Measurements from ENCODE around the gene CFAP161.
A peak's percentile ranks its signal among the peaks of the same experiment; 100 is the strongest.

Gene CFAP161

GRCh38 chr15:81093961-81094360 lies 40.1 kb upstream of the CFAP161 start:
- peaks cover 2 to 43% (median 16%) of the 10 kb centered on the region in 5 donors for H3K4me1 ChIP-seq (ENCODE audit: control insufficient read depth in 5 of 5, insufficient read depth in 5 of 5, low read length in 5 of 5)
- peaks cover 0 to 4% (median 0%) of the 10 kb centered on the region in 5 donors for H3K27me3 ChIP-seq (ENCODE audit: control insufficient read depth in 5 of 5, insufficient read depth in 4 of 5, low read length in 5 of 5)
- H3K4me3 ChIP-seq (ENCODE audit: low read depth in 1 of 5, low read length in 5 of 5): no peak overlapping the region
- no peaks in the 10 kb centered on the region for H3K36me3 ChIP-seq (ENCODE audit: control insufficient read depth in 5 of 5, insufficient read depth in 5 of 5, low read length in 5 of 5)
- no peaks in the 10 kb centered on the region for H3K9me3 ChIP-seq (ENCODE audit: control insufficient read depth in 5 of 5, low read length in 5 of 5)
- H3K27ac ChIP-seq (ENCODE audit: low read depth, low read length): no peak overlapping the region
- no peak overlapping the region for H3K9ac ChIP-seq (ENCODE audit: low read length in 5 of 5)

GRCh38 chr15:81095690-81096365 lies 38.2 kb upstream of the CFAP161 start:
- peaks cover 2 to 51% (median 22%) of the 10 kb centered on the region in 5 donors for H3K4me1 ChIP-seq (ENCODE audit: control insufficient read depth in 5 of 5, insufficient read depth in 5 of 5, low read length in 5 of 5)
- peaks cover 0 to 4% (median 0%) of the 10 kb centered on the region in 5 donors for H3K27me3 ChIP-seq (ENCODE audit: control insufficient read depth in 5 of 5, insufficient read depth in 4 of 5, low read length in 5 of 5)
- H3K9me3 ChIP-seq (ENCODE audit: control insufficient read depth in 5 of 5, low read length in 5 of 5): no peaks in the 10 kb centered on the region
- H3K36me3 ChIP-seq (ENCODE audit: control insufficient read depth in 5 of 5, insufficient read depth in 5 of 5, low read length in 5 of 5): no peaks in the 10 kb centered on the region
- H3K27ac ChIP-seq (ENCODE audit: low read depth, low read length): no peak overlapping the region
- no peak overlapping the region for H3K4me3 ChIP-seq (ENCODE audit: low read depth in 1 of 5, low read length in 5 of 5)
- no peak overlapping the region for H3K9ac ChIP-seq (ENCODE audit: low read length in 5 of 5)

DNA sequence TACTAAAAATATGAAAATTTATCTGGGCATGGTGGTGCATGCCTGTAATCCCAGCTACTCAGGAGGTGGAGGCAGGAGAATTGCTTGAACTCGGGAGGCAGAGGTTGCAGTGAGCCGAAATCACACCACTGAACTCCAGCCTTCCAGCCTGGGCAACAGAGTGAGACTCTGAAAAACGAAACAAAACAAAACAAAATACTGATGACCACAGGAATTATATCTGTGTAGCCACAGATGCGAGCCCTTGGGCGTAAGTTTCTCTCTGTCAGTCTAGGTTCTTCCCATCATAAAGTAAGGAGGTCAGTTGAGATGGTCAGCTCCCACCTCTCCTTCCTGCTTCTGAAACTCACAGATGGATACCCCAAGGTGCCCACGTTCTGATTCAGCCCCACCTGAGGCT lies 37.7 kb upstream of the CFAP161 start:
- Histone ChIP-seq H3K4me3 (ENCODE audit: low read depth in 1 of 5, low read length in 5 of 5) (no peak overlapping the region), H3K27me3 (ENCODE audit: control insufficient read depth in 5 of 5, insufficient read depth in 4 of 5, low read length in 5 of 5) (peaks cover 0 to 4% (median 0%) of the 10 kb centered on the region in 5 donors), H3K27ac (ENCODE audit: low read depth, low read length) (no peak overlapping the region), H3K9me3 (ENCODE audit: control insufficient read depth in 5 of 5, low read length in 5 of 5) (no peaks in the 10 kb centered on the region), H3K9ac (ENCODE audit: low read length in 5 of 5) (no peak overlapping the region), H3K4me1 (ENCODE audit: control insufficient read depth in 5 of 5, insufficient read depth in 5 of 5, low read length in 5 of 5) (peaks cover 2 to 51% (median 22%) of the 10 kb centered on the region in 5 donors), H3K36me3 (ENCODE audit: control insufficient read depth in 5 of 5, insufficient read depth in 5 of 5, low read length in 5 of 5) (no peaks in the 10 kb centered on the region)

GRCh38 chr15:81097116-81097889 lies 36.8 kb upstream of the CFAP161 start:
- H3K36me3 ChIP-seq (ENCODE audit: control insufficient read depth in 5 of 5, insufficient read depth in 5 of 5, low read length in 5 of 5): no peaks in the 10 kb centered on the region
- peak overlapping the region; percentile 38 for H3K27ac ChIP-seq (ENCODE audit: low read depth, low read length)
- H3K9ac ChIP-seq (ENCODE audit: low read length in 5 of 5): no peak overlapping the region
- H3K9me3 ChIP-seq (ENCODE audit: control insufficient read depth in 5 of 5, low read length in 5 of 5): no peaks in the 10 kb centered on the region
- peaks cover 0 to 52% (median 24%) of the 10 kb centered on the region in 5 donors for H3K4me1 ChIP-seq (ENCODE audit: control insufficient read depth in 5 of 5, insufficient read depth in 5 of 5, low read length in 5 of 5)
- H3K27me3 ChIP-seq (ENCODE audit: control insufficient read depth in 5 of 5, insufficient read depth in 4 of 5, low read length in 5 of 5): peaks cover 0 to 4% (median 0%) of the 10 kb centered on the region in 5 donors
- H3K4me3 ChIP-seq (ENCODE audit: low read depth in 1 of 5, low read length in 5 of 5): no peak overlapping the region

DNA sequence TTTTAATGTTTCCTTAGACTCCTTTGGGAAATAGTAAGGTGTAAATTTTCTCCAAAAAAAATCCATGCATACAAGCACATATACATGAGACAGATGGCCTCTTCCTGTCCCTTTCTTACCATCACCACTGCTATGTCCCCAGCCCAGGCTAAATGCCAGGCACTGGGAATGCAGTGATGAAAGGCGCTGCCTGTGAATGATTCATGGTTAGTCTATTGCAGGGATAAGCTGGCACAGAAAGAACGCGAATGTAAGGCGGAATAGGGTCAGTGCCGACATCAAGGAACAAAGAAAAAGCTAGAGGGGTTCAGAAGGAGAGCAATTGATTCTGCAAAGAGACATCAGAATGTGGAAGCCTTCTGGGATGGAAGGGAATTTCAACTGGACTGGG lies 36.2 kb upstream of the CFAP161 start:
- no peaks in the 10 kb centered on the region for H3K36me3 ChIP-seq (ENCODE audit: control insufficient read depth in 5 of 5, insufficient read depth in 5 of 5, low read length in 5 of 5)
- H3K9ac ChIP-seq (ENCODE audit: low read length in 5 of 5): no peak overlapping the region
- H3K4me3 ChIP-seq (ENCODE audit: low read depth in 1 of 5, low read length in 5 of 5): no peak overlapping the region
- H3K9me3 ChIP-seq (ENCODE audit: control insufficient read depth in 5 of 5, low read length in 5 of 5): no peaks in the 10 kb centered on the region
- peak overlapping the region; percentile 38 for H3K27ac ChIP-seq (ENCODE audit: low read depth, low read length)
- peaks cover 0 to 4% (median 0%) of the 10 kb centered on the region in 5 donors for H3K27me3 ChIP-seq (ENCODE audit: control insufficient read depth in 5 of 5, insufficient read depth in 4 of 5, low read length in 5 of 5)
- H3K4me1 ChIP-seq (ENCODE audit: control insufficient read depth in 5 of 5, insufficient read depth in 5 of 5, low read length in 5 of 5): peaks cover 0 to 46% (median 19%) of the 10 kb centered on the region in 5 donors

- Histone ChIP-seq H3K9ac (ENCODE audit: low read length in 5 of 5) (no peak overlapping the region), H3K27me3 (ENCODE audit: control insufficient read depth in 5 of 5, insufficient read depth in 4 of 5, low read length in 5 of 5) (peaks cover 0 to 4% (median 0%) of the 10 kb centered on the region in 5 donors), H3K4me1 (ENCODE audit: control insufficient read depth in 5 of 5, insufficient read depth in 5 of 5, low read length in 5 of 5) (peaks cover 0 to 43% (median 16%) of the 10 kb centered on the region in 5 donors), H3K36me3 (ENCODE audit: control insufficient read depth in 5 of 5, insufficient read depth in 5 of 5, low read length in 5 of 5) (no peaks in the 10 kb centered on the region), H3K9me3 (ENCODE audit: control insufficient read depth in 5 of 5, low read length in 5 of 5) (no peaks in the 10 kb centered on the region), H3K27ac (ENCODE audit: low read depth, low read length) (peak overlapping the region; percentile 38), H3K4me3 (ENCODE audit: low read depth in 1 of 5, low read length in 5 of 5) (no peak overlapping the region)
These were observed 35.7 kb upstream of the CFAP161 start for GRCh38 chr15:81098349-81098748.

GRCh38 chr15:81098861-81099651 lies 35.0 kb upstream of the CFAP161 start:
- H3K4me1 ChIP-seq (ENCODE audit: control insufficient read depth in 5 of 5, insufficient read depth in 5 of 5, low read length in 5 of 5): peaks cover 0 to 43% (median 16%) of the 10 kb centered on the region in 5 donors
- H3K9ac ChIP-seq (ENCODE audit: low read length in 5 of 5): no peak overlapping the region
- peaks cover 0 to 4% (median 0%) of the 10 kb centered on the region in 5 donors for H3K27me3 ChIP-seq (ENCODE audit: control insufficient read depth in 5 of 5, insufficient read depth in 4 of 5, low read length in 5 of 5)
- peak overlapping the region in 3 of 5 donors; percentile 3 to 53 (median 38) for H3K4me3 ChIP-seq (ENCODE audit: low read depth in 1 of 5, low read length in 5 of 5)
- H3K36me3 ChIP-seq (ENCODE audit: control insufficient read depth in 5 of 5, insufficient read depth in 5 of 5, low read length in 5 of 5): no peaks in the 10 kb centered on the region
- no peaks in the 10 kb centered on the region for H3K9me3 ChIP-seq (ENCODE audit: control insufficient read depth in 5 of 5, low read length in 5 of 5)
- peak overlapping the region; percentile 6 for H3K27ac ChIP-seq (ENCODE audit: low read depth, low read length)

GRCh38 chr15:81101894-81102815 lies 31.9 kb upstream of the CFAP161 start:
- Histone ChIP-seq H3K4me3 (ENCODE audit: low read depth in 1 of 5, low read length in 5 of 5) (no peak overlapping the region), H3K36me3 (ENCODE audit: control insufficient read depth in 5 of 5, insufficient read depth in 5 of 5, low read length in 5 of 5) (no peaks in the 10 kb centered on the region), H3K9ac (ENCODE audit: low read length in 5 of 5) (no peak overlapping the region), H3K9me3 (ENCODE audit: control insufficient read depth in 5 of 5, low read length in 5 of 5) (no peaks in the 10 kb centered on the region), H3K27me3 (ENCODE audit: control insufficient read depth in 5 of 5, insufficient read depth in 4 of 5, low read length in 5 of 5) (no peaks in the 10 kb centered on the region), H3K4me1 (ENCODE audit: control insufficient read depth in 5 of 5, insufficient read depth in 5 of 5, low read length in 5 of 5) (peaks cover 0 to 28% (median 16%) of the 10 kb centered on the region in 5 donors), H3K27ac (ENCODE audit: low read depth, low read length) (no peak overlapping the region)

GRCh38 chr15:81103857-81104256 lies 30.2 kb upstream of the CFAP161 start:
- H3K36me3 ChIP-seq (ENCODE audit: control insufficient read depth in 5 of 5, insufficient read depth in 5 of 5, low read length in 5 of 5): no peaks in the 10 kb centered on the region
- no peaks in the 10 kb centered on the region for H3K9me3 ChIP-seq (ENCODE audit: control insufficient read depth in 5 of 5, low read length in 5 of 5)
- no peak overlapping the region for H3K27ac ChIP-seq (ENCODE audit: low read depth, low read length)
- H3K4me1 ChIP-seq (ENCODE audit: control insufficient read depth in 5 of 5, insufficient read depth in 5 of 5, low read length in 5 of 5): peaks cover 0 to 16% (median 15%) of the 10 kb centered on the region in 5 donors
- no peak overlapping the region for H3K9ac ChIP-seq (ENCODE audit: low read length in 5 of 5)
- H3K4me3 ChIP-seq (ENCODE audit: low read depth in 1 of 5, low read length in 5 of 5): no peak overlapping the region
- no peaks in the 10 kb centered on the region for H3K27me3 ChIP-seq (ENCODE audit: control insufficient read depth in 5 of 5, insufficient read depth in 4 of 5, low read length in 5 of 5)
